Measurements from ENCODE around the gene UNC93B1. TPM values are rescaled to one million over a fixed set of nuclear protein-coding genes. Genes with fewer than 3 reads are reported as not detected.

Gene UNC93B1
- total and polyA plus RNA-seq, 2 of the 13 experiments (the other 11 are each of a cell fraction or from before 2014, with no cell fraction given): 8.8 to 18.9 TPM

DNA sequence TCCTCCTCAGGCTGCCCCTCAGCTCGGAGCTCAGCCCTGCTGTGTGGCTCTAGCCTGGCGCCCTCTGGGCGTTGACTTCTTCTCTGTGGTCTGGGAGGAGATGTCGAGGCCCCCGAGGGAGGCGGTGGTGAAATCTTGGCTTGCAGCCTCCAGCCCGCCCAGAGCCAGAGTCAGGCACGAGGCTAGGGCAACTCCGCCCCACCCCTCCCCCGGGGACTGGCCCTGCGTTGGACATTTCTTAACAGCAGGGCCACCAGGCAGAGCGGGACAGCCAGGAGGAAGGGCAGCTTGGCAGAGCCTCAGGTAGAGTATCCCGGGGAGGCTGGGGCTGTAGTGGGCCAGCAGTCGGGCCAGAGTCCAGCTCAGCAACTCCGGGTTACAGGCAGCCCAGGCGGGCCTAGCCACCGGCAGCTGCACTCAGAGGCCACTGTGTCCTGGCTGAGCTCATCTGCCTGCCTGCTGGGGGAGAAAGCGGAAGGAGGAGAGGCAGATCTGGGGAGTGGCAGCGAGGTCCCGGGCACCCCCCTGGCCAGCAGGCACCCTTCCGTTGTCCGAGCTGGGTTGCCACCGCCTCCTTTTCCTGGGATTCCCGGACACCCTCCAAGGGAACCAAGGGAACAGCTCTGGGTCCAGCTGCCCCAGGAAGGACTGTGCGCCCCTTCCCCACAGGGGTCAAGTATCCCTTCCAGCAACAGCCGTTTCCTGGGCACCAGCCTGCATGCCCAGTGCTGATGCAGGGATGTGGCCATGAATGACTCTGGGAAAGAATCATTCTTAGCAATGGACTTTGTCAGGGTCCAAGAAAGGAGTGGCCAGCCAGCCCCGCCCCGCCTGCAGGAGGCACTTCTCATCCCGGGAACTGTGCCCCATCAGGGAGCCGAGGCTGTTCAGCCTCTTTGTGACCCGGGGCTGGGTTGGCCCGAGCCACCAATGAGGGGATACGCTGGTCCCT lies 6.5 kb upstream of the UNC93B1 start, which contains the start of gene ALDH3B1 (continued):
- TF ChIP-seq, protein P1, sequence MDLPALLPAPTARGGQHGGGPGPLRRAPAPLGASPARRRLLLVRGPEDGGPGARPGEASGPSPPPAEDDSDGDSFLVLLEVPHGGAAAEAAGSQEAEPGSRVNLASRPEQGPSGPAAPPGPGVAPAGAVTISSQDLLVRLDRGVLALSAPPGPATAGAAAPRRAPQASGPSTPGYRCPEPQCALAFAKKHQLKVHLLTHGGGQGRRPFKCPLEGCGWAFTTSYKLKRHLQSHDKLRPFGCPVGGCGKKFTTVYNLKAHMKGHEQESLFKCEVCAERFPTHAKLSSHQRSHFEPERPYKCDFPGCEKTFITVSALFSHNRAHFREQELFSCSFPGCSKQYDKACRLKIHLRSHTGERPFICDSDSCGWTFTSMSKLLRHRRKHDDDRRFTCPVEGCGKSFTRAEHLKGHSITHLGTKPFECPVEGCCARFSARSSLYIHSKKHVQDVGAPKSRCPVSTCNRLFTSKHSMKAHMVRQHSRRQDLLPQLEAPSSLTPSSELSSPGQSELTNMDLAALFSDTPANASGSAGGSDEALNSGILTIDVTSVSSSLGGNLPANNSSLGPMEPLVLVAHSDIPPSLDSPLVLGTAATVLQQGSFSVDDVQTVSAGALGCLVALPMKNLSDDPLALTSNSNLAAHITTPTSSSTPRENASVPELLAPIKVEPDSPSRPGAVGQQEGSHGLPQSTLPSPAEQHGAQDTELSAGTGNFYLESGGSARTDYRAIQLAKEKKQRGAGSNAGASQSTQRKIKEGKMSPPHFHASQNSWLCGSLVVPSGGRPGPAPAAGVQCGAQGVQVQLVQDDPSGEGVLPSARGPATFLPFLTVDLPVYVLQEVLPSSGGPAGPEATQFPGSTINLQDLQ (CRISPR knock-in tag; IDR thresholded peaks at IDR 0.05): 0 out of 2 replicates have a peak, but pooled peaks have one; percentile 51
- TF ChIP-seq ZNF569 (CRISPR knock-in tag; IDR thresholded peaks at IDR 0.05; ENCODE audit: borderline replicate concordance) (no peak), ZNF883 (CRISPR knock-in tag; IDR thresholded peaks at IDR 0.05; ENCODE audit: not compliant biosample characterization) (peak; percentile 38)

DNA sequence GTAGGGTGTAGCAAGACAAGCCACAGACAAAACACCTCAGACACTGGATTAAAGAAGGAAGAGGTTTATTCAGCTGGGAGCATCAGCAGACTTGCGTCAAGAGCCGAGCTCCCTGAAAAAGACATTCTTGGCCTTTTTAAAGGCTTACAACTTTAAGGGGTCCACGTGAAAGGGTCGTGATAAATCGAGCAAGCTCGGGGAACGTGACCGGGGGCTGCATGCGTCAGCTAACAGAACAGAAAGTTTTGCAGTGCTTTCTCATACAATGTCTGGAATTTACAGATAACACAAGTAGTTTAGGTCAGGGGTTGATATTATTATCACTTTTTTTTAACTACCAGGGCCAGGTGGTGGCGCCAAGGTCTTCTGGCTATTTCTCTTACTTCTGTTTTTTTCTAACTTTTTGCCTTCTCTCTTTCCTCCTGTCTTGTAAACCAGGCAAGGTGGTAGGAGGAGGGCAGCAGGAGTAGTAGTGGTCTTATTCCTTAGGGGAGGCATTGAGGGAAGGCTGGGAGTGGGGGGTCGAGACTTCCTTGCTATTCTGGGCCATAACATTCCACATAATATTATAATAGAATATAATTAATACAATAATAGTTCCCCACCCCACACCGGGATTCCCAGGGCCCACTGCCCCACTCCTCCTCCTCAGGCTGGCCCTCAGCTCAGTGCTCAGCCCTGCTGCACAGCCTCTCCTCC lies 5.6 kb upstream of the UNC93B1 start:
- POLR2A ChIA-PET: interaction anchor here (0.7 to 2.9 kb wide), 17 partner anchors 8 to 288 kb away, joined by 3 to 15 read pairs (median 3); partner anchors contain the start of gene NDUFS8
- intact Hi-C loops (cut with micrococcal nuclease; ENCODE audit: unreplicated experiment): loop anchor here (1.0 kb wide), 1 partner anchor 8 kb away; no protein-coding TSS in a partner anchor
- H3K9ac ChIP-seq (ENCODE audit: insufficient read depth, low read depth, low read length): peak overlapping the region; percentile 76
- TF ChIP-seq, protein P2, sequence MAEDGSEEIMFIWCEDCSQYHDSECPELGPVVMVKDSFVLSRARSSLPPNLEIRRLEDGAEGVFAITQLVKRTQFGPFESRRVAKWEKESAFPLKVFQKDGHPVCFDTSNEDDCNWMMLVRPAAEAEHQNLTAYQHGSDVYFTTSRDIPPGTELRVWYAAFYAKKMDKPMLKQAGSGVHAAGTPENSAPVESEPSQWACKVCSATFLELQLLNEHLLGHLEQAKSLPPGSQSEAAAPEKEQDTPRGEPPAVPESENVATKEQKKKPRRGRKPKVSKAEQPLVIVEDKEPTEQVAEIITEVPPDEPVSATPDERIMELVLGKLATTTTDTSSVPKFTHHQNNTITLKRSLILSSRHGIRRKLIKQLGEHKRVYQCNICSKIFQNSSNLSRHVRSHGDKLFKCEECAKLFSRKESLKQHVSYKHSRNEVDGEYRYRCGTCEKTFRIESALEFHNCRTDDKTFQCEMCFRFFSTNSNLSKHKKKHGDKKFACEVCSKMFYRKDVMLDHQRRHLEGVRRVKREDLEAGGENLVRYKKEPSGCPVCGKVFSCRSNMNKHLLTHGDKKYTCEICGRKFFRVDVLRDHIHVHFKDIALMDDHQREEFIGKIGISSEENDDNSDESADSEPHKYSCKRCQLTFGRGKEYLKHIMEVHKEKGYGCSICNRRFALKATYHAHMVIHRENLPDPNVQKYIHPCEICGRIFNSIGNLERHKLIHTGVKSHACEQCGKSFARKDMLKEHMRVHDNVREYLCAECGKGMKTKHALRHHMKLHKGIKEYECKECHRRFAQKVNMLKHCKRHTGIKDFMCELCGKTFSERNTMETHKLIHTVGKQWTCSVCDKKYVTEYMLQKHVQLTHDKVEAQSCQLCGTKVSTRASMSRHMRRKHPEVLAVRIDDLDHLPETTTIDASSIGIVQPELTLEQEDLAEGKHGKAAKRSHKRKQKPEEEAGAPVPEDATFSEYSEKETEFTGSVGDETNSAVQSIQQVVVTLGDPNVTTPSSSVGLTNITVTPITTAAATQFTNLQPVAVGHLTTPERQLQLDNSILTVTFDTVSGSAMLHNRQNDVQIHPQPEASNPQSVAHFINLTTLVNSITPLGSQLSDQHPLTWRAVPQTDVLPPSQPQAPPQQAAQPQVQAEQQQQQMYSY (CRISPR knock-in tag; IDR thresholded peaks at IDR 0.05): no peak
- TF ChIP-seq, protein P3, sequence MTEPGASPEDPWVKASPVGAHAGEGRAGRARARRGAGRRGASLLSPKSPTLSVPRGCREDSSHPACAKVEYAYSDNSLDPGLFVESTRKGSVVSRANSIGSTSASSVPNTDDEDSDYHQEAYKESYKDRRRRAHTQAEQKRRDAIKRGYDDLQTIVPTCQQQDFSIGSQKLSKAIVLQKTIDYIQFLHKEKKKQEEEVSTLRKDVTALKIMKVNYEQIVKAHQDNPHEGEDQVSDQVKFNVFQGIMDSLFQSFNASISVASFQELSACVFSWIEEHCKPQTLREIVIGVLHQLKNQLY (CRISPR knock-in tag; IDR thresholded peaks at IDR 0.05): peak; percentile 41; the same call in 1 of the 2 replicates
- TF ChIP-seq, protein P4, sequence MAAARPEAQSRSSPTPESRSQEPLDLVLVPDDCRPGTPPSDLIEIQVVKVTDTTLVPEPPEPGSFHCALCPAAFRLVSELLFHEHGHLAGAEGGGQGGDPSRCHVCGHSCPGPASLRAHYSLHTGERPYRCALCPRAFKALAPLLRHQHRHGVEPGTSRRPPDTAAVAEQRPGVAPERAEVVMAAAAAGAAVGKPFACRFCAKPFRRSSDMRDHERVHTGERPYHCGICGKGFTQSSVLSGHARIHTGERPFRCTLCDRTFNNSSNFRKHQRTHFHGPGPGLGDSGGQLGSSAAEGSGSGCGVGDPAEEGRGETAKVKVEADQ (CRISPR knock-in tag; IDR thresholded peaks at IDR 0.05; ENCODE audit: borderline replicate concordance): 0 out of 2 replicates have a peak, but pooled peaks have one; percentile 7
- TF ChIP-seq, protein P5, sequence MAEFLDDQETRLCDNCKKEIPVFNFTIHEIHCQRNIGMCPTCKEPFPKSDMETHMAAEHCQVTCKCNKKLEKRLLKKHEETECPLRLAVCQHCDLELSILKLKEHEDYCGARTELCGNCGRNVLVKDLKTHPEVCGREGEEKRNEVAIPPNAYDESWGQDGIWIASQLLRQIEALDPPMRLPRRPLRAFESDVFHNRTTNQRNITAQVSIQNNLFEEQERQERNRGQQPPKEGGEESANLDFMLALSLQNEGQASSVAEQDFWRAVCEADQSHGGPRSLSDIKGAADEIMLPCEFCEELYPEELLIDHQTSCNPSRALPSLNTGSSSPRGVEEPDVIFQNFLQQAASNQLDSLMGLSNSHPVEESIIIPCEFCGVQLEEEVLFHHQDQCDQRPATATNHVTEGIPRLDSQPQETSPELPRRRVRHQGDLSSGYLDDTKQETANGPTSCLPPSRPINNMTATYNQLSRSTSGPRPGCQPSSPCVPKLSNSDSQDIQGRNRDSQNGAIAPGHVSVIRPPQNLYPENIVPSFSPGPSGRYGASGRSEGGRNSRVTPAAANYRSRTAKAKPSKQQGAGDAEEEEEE (CRISPR knock-in tag; IDR thresholded peaks at IDR 0.05; ENCODE audit: borderline replicate concordance): 0 out of 2 replicates have a peak, but pooled peaks have one; percentile 33

More for the DNA sequence above, 5.6 kb upstream of the UNC93B1 start:
- CTCF ChIA-PET (ENCODE audit: low intra/inter-chr PET ratio, low total read pairs): interaction anchor here (1.4 kb wide), 1 partner anchor 11 kb away, joined by 7 read pairs; no protein-coding TSS in a partner anchor
- Histone ChIP-seq H3K27me3 (ENCODE audit: control insufficient read depth in 1 of 2, insufficient read depth in 2 of 2, low read length in 2 of 2) (no peaks in the 10 kb centered on the region), H4K20me1 (ENCODE audit: insufficient read depth, low read length) (no peaks in the 10 kb centered on the region), H3K36me3 (replicated peaks in 1 of 2; ENCODE audit: control insufficient read depth in 1 of 2, insufficient read depth in 2 of 2, low read length in 2 of 2) (no peaks in the 10 kb centered on the region), H3K4me2 (ENCODE audit: low read depth, low read length) (peak overlapping the region; percentile 96), H3K79me2 (ENCODE audit: insufficient read depth, low read length) (no peaks in the 10 kb centered on the region), H3K9me3 (ENCODE audit: low read length) (no peaks in the 10 kb centered on the region), H3K4me1 (ENCODE audit: insufficient read depth, low read length) (peaks cover 94% of the 10 kb centered on the region), H2AFZ (ENCODE audit: low read length) (no peak overlapping the region), H3K27ac (ENCODE audit: extremely low read length, insufficient read depth, low read length) (peak overlapping the region; percentile 78), H3K4me3 (replicated peaks in 1 of 3; ENCODE audit: insufficient read depth in 1 of 3, low read depth in 2 of 3, low read length in 3 of 3) (peak overlapping the region; percentile 41 to 77 (median 53))
- ATAC-seq (no peak), FAIRE-seq (no peak), DNase-seq (ENCODE audit: low spot score) (no peak)
- WGBS (ENCODE audit: low lambda C conversion rate): 2% methylated on average over 12 of the region's 12 CpGs
- BruUV-seq (replicated peaks): no TSS peak
- in situ Hi-C loops (cut with HindIII; ENCODE audit: extremely low pct_ligation_motif_present, low pct_unique_long_range_greater_than_20kb): no loop called here
